Activated T-cell treated with anti-CD3 and anti-CD28 coated beads, Interleukin-2, amount 50 U/mL, for 72 hours (primary cell): ENCODE results near the gene NSMCE3. TPM values are rescaled to one million over a fixed set of nuclear protein-coding genes. Genes with fewer than 3 reads are reported as not detected.
A peak's percentile ranks its signal among the peaks of the same experiment; 100 is the strongest.

ENCODE experiments used
- ATAC-seq, 2 donors: fragments of 150-1000 bp; cut with Tn5 transposase; replicated peaks in 1 of 2; 2 replicates each; pipeline ENCODE4 v1.10.0; 2021; ENCODE audit warnings: moderate library complexity in 2 of 2, mild to moderate bottlenecking in 1 of 2
- DNase-seq, 2 donors: peaks; one replicate each; pipeline ENCODE4 v3.0.0; 2021 to 2022; ENCODE audit warnings: mixed read lengths in 1 of 2
- H3K27ac Mint-ChIP-seq: one replicate; pipeline ENCODE4 v1.8.0; 2022; ENCODE audit warnings: mild to moderate bottlenecking, moderate library complexity, mixed read lengths
- H3K27me3 Mint-ChIP-seq: one replicate; pipeline ENCODE4 v1.8.0; 2022; ENCODE audit warnings: low read depth, mixed read lengths
- H3K36me3 Mint-ChIP-seq, 2 donors: one replicate each; pipeline ENCODE4 v1.8.0; 2022; ENCODE audit warnings: mixed read lengths in 2 of 2, mild to moderate bottlenecking in 1 of 2; ENCODE audit not compliant: insufficient read depth in 2 of 2
- H3K4me1 Mint-ChIP-seq: one replicate; pipeline ENCODE4 v1.8.0; 2022; ENCODE audit warnings: low read depth, mixed read lengths
- H3K4me3 Mint-ChIP-seq, 2 donors: one replicate each; pipeline ENCODE4 v1.8.0; 2022; ENCODE audit warnings: mild to moderate bottlenecking in 2 of 2, mixed read lengths in 2 of 2, moderate library complexity in 2 of 2
- H3K9me3 Mint-ChIP-seq, 2 donors: one replicate each; pipeline ENCODE4 v1.8.0; 2022; ENCODE audit warnings: mixed read lengths in 2 of 2
- total RNA-seq, 2 donors: library from RNA; stranded (reverse); gene quantifications; one replicate each; pipeline ENCODE4 v1.2.3, GENCODE V29; 2022

The NSMCE3 gene
- total RNA-seq, 2 donors from 2014 or later: 11.4 to 11.5 TPM

DNA sequence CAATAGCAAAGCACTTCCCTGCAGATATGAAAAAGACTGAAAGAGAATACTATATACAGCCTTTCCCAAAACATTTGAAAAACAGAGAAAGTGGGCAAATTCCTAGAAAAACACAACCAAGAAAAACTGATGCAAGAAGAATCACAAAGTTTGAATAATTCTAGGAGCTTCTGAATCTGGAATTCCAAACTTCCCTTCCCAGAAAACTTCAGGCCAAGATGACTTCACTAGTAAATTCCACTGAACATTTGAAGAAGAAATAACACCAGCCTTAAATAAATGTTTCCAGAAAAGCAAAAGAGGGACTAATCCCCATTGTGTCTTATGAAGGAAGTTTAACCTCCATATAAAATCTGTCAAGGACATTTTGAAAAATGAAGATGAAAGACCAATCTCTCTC lies 15.8 kb upstream of the NSMCE3 start:
- ATAC-seq (no peak), DNase-seq (no peak)
- no peaks in the 10 kb centered on the region for H3K36me3 Mint-ChIP-seq
- H3K4me3 Mint-ChIP-seq: no peak overlapping the region
- H3K4me1 Mint-ChIP-seq: no peaks in the 10 kb centered on the region
- peaks cover 46% of the 10 kb centered on the region for H3K27me3 Mint-ChIP-seq
- H3K27ac Mint-ChIP-seq: no peak overlapping the region
- no peaks in the 10 kb centered on the region for H3K9me3 Mint-ChIP-seq

GRCh38 chr15:29283381-29283780 lies 13.8 kb upstream of the NSMCE3 start:
- Mint-ChIP-seq H3K4me3 (no peak overlapping the region), H3K4me1 (no peaks in the 10 kb centered on the region), H3K9me3 (no peaks in the 10 kb centered on the region), H3K36me3 (no peaks in the 10 kb centered on the region), H3K27ac (no peak overlapping the region), H3K27me3 (peaks cover 51% of the 10 kb centered on the region)
- ATAC-seq: no peak
- no peak for DNase-seq

DNA sequence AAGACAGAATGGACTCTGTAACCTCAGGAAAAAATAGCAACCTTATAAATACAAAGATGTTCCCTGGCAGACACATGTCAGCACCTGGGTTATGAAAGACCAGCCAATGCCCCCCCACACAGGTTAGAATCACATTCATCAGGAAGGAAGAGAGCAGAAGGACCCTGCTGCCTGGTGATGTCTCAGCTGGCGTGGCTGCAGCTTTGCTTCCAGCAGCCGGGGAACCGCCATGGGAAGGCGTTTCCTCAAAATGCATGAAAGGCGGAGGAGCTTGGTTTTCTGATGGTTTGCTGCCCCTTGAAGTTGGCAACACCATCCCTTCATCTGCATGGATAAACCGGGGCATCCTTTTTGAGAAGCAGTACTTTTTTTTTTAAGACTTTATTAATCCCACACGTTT lies 10.9 kb upstream of the NSMCE3 start:
- Mint-ChIP-seq H3K27me3 (peaks cover 40% of the 10 kb centered on the region), H3K4me3 (no peak overlapping the region), H3K9me3 (no peaks in the 10 kb centered on the region), H3K4me1 (no peaks in the 10 kb centered on the region), H3K36me3 (no peaks in the 10 kb centered on the region), H3K27ac (no peak overlapping the region)
- ATAC-seq (no peak), DNase-seq (no peak)

- Mint-ChIP-seq H3K36me3 (no peaks in the 10 kb centered on the region), H3K27me3 (peaks cover 20% of the 10 kb centered on the region), H3K9me3 (no peaks in the 10 kb centered on the region), H3K4me1 (no peaks in the 10 kb centered on the region), H3K27ac (no peak overlapping the region), H3K4me3 (no peak overlapping the region)
- ATAC-seq (no peak), DNase-seq (no peak)
These were observed 8.9 kb upstream of the NSMCE3 start for GRCh38 chr15:29278436-29279105.

DNA sequence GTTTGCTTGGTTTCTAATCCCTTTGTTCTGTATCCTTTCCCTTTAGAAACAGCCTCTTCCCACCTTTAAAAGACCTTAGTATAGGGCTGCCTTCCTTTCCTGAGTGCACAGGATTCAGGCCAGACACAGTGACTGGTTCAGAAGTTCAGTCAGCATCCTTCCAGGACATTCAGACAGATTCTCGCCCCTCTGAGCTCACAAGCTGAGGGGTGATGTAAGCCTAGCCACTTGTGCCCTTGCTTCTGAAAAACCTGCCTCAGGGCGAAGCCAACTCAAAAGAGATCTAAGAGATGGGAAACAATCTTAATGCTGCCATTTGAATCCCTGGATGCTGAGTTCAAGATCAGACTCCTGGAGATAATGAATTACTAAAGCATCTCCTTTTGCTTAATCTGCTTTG lies 6.7 kb upstream of the NSMCE3 start:
- DNase-seq: no peak
- Mint-ChIP-seq H3K36me3 (no peaks in the 10 kb centered on the region), H3K4me1 (no peaks in the 10 kb centered on the region), H3K27me3 (peaks cover 10% of the 10 kb centered on the region), H3K9me3 (no peaks in the 10 kb centered on the region), H3K4me3 (no peak overlapping the region), H3K27ac (no peak overlapping the region)
- ATAC-seq: no peak

GRCh38 chr15:29275855-29276254 lies 6.2 kb upstream of the NSMCE3 start:
- Mint-ChIP-seq H3K27ac (no peak overlapping the region), H3K4me1 (peaks cover under 1% of the 10 kb centered on the region), H3K27me3 (peaks cover 9% of the 10 kb centered on the region), H3K36me3 (no peaks in the 10 kb centered on the region), H3K4me3 (no peak overlapping the region), H3K9me3 (no peaks in the 10 kb centered on the region)
- no peak for DNase-seq
- no peak for ATAC-seq

DNA sequence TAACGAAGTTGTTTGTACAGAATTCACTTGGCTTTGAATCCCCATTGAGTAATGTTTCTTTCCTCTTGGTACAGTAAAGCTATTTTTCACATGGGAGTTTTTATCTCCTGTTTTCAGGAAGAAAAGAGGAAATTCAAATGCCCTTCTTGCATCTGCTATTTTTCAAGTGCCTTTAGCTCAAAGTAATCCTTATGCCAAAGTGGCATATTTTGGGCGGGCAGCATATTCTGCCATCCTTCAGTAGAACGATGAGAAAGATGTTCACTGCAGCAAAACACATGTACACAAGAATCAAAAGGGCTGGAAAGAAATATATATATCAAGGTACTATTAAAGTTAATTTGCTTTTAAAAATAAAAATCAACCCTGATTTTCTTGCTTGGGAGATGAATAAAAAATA lies 5.3 kb upstream of the NSMCE3 start:
- Mint-ChIP-seq H3K4me3 (no peak overlapping the region), H3K27me3 (peaks cover under 1% of the 10 kb centered on the region), H3K36me3 (no peaks in the 10 kb centered on the region), H3K27ac (no peak overlapping the region), H3K4me1 (peaks cover 10% of the 10 kb centered on the region), H3K9me3 (no peaks in the 10 kb centered on the region)
- no peak for DNase-seq
- ATAC-seq: no peak

DNA sequence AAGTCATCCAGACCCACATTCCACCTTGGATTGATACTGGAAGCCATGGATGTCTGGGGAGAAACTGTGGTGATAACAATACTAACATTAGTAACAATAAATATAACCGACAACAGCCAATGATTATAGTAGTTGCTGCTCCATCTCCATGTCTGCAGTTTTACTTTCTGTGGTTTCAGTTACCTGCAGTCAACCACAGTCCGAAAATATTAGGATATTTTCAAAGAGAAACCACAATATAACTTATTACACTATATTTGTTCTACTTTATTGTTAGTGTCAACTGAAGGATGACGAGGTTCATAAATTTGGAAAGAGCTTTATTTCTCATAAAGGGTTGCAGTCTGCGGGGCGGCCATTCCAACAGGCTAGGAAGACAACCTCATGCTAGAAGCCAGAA lies 2.6 kb upstream of the NSMCE3 start:
- Mint-ChIP-seq H3K36me3 (peaks cover 0 to 1% of the 10 kb centered on the region in 2 donors), H3K27ac (no peak overlapping the region), H3K4me3 (no peak overlapping the region), H3K4me1 (peaks cover 26% of the 10 kb centered on the region), H3K27me3 (no peaks in the 10 kb centered on the region), H3K9me3 (no peaks in the 10 kb centered on the region)
- DNase-seq: no peak
- ATAC-seq: no peak

DNA sequence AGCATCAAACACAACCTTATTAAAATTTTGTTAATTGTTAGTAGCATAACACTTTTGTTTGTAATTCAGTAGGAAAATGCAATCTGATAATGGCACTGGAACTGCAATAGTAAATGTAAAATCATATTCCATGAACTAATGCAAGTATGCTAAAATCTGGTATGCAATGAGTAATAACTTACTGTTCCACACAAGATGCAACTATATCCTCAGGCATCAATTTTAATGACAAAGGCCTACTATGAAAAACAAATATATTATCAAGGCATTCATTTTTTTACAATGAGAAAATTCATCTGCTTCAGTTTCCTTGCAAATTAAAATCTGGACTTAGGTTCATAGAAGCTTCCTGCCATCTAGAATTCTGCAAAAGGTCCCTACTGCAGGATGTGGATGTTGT lies 1.4 kb upstream of the NSMCE3 start:
- no peaks in the 10 kb centered on the region for H3K9me3 Mint-ChIP-seq
- ATAC-seq: no peak
- H3K4me1 Mint-ChIP-seq: peaks cover 38% of the 10 kb centered on the region
- DNase-seq: no peak
- no peaks in the 10 kb centered on the region for H3K27me3 Mint-ChIP-seq
- H3K4me3 Mint-ChIP-seq: peak overlapping the region; percentile 83 to 96
- H3K27ac Mint-ChIP-seq: no peak overlapping the region
- H3K36me3 Mint-ChIP-seq: peaks cover 0 to 1% of the 10 kb centered on the region in 2 donors

DNA sequence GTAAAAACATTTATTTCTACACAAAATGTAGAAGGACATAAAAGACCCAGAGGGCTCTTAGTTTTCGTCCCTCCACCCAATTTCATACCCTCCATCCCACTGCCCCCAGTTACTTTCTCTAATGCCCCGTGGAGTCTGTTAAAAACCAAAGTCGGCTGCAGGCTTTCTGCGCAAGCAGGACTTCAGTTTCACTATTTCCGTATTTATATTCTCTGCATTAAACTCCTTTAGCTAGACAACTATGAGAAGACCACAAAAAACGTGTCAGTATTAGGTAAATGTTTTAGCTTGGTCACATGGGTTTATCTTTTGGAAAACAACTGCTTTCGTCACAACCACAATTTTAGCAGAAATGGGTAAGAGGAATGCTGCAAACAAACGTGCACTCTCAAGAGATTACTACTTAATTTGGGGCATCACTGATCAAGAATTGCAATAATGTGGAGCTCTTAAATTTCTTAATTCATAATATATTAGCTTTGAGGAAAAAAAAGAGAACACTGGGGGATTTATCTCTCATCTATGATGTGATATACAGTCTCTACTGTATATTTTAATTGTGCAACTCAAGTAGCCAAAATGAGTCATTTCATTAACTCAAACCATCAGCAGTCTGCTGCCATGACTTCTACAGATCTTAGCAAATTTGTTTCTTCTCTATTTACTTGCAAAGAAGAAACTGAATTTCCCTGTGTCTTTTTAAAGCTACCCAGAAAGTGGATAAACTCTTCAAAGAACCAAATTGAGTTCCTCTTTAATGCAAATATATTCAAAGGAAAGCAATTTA lies 740 bp upstream of the NSMCE3 start:
- H3K4me3 Mint-ChIP-seq: peak overlapping the region; percentile 83 to 96
- H3K27me3 Mint-ChIP-seq: no peaks in the 10 kb centered on the region
- peak overlapping the region; percentile 96 for H3K27ac Mint-ChIP-seq
- H3K4me1 Mint-ChIP-seq: peaks cover 43% of the 10 kb centered on the region
- peaks cover 0 to 1% of the 10 kb centered on the region in 2 donors for H3K36me3 Mint-ChIP-seq
- H3K9me3 Mint-ChIP-seq: no peaks in the 10 kb centered on the region
- ATAC-seq (peak; percentile 12 to 42), DNase-seq (peak; percentile 4)

DNA sequence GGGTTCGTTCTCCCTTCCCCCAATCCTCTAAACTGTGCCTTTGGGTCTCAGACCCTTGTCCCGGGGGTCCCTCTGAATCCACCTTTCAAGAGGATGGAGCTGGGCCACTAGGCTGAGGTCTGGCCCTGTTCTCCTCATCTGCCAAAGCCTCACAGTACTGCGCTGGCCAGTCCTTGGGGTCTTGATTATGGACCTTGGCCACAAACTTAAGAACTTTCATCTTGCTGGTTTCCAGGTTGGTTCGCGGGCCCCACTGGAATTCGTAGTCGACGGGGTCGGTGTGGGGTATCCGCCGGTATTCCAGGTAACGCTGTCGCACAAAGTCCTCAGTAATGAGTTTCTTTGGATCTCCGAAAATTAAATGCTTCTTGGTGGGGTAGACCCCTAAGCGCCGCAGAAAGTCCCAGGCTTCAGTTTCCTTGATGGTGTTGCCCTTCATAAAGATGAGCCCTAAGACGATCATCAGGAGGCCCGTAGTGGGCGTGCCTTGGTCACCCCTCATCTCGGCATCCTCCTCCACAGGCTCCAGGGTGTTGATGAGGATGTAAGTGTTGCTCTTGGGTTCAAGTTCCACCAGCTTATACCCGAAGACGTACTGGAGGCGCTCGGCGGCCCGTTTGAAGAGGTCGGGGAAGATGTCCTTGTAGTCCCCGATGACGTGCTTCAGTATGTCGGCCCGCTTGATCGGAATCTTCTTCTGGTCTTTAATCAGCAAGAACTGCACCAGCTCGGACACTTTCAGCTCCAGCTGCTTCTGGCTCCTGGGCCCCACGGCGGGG lies 727 bp downstream of the NSMCE3 start:
- Mint-ChIP-seq H3K27me3 (no peaks in the 10 kb centered on the region), H3K27ac (peak overlapping the region; percentile 98), H3K9me3 (no peaks in the 10 kb centered on the region), H3K4me1 (peaks cover 49% of the 10 kb centered on the region), H3K4me3 (peak overlapping the region; percentile 83 to 99), H3K36me3 (peaks cover 0 to 1% of the 10 kb centered on the region in 2 donors)
- DNase-seq (peak; percentile 53), ATAC-seq (peak; percentile 45 to 48)

GRCh38 chr15:29266052-29266582 lies 3.5 kb downstream of the NSMCE3 start:
- DNase-seq (no peak), ATAC-seq (no peak)
- peaks cover 0 to 1% of the 10 kb centered on the region in 2 donors for H3K36me3 Mint-ChIP-seq
- H3K27ac Mint-ChIP-seq: no peak overlapping the region
- H3K4me1 Mint-ChIP-seq: peaks cover 49% of the 10 kb centered on the region
- H3K9me3 Mint-ChIP-seq: no peaks in the 10 kb centered on the region
- H3K27me3 Mint-ChIP-seq: no peaks in the 10 kb centered on the region
- H3K4me3 Mint-ChIP-seq: peak overlapping the region in 1 of 2 donors; percentile 47

GRCh38 chr15:29263289-29263688 lies 6.3 kb downstream of the NSMCE3 start:
- ATAC-seq (no peak), DNase-seq (no peak)
- H3K27ac Mint-ChIP-seq: no peak overlapping the region
- H3K4me3 Mint-ChIP-seq: no peak overlapping the region
- no peaks in the 10 kb centered on the region for H3K27me3 Mint-ChIP-seq
- H3K4me1 Mint-ChIP-seq: peaks cover 27% of the 10 kb centered on the region
- no peaks in the 10 kb centered on the region for H3K9me3 Mint-ChIP-seq
- H3K36me3 Mint-ChIP-seq: no peaks in the 10 kb centered on the region
